CD4-positive, alpha-beta T cell (primary cell): ENCODE measurements around the gene ZNF570. TPM values are rescaled to one million over a fixed set of nuclear protein-coding genes. Genes with fewer than 3 reads are reported as not detected.

Experiments used
- ATAC-seq: fragments of 200-7000 bp; cut with Tn5 transposase; one replicate; pipeline ENCODE4 v1.10.0; 2022; ENCODE audit warnings: mild to moderate bottlenecking; ENCODE audit not compliant: poor library complexity
- CTCF ChIA-PET: fragments of 350-600 bp; sonication (Branson Sonifier 250); formaldehyde crosslinking; loops from one replicate; lab custom pipeline; 2021; ENCODE audit warnings: antibody characterized with exemption, inconsistent platforms; lab: Charles Lee
- POLR2A ChIA-PET: fragments of 350-600 bp; sonication (Branson Sonifier 250); formaldehyde crosslinking; loops from one replicate; lab custom pipeline; 2021; ENCODE audit warnings: antibody characterized with exemption, inconsistent platforms; lab: Charles Lee
- DNase-seq, 14 experiments: peaks; one replicate each; pipeline ENCODE4 v3.0.0-alpha.2; 2013 to 2020; ENCODE audit warnings: mixed read lengths in 2 of 14
- H3K27ac ChIP-seq, 2 donors: one replicate each; pipeline versions ENCODE4 v1.5.1 to v1.7.0; 2013; ENCODE audit warnings: low read length in 2 of 2, low read depth in 1 of 2, mild to moderate bottlenecking in 1 of 2
- H3K27me3 ChIP-seq, 2 experiments: 1 replicate in 1 of 2; 2 replicates in 1 of 2; pipeline versions ENCODE4 v1.6.1 to v1.7.0; 2013; ENCODE audit warnings: low read length in 2 of 2, control low read depth in 1 of 2, mild to moderate bottlenecking in 1 of 2, moderate library complexity in 1 of 2; ENCODE audit not compliant: insufficient read depth in 2 of 2, control insufficient read depth in 1 of 2
- H3K36me3 ChIP-seq: one replicate; pipeline ENCODE4 v1.6.1; 2013; ENCODE audit warnings: low read length, control low read depth; ENCODE audit not compliant: insufficient read depth
- H3K4me1 ChIP-seq: one replicate; pipeline ENCODE4 v1.6.1; 2013; ENCODE audit warnings: low read length, control low read depth; ENCODE audit not compliant: insufficient read depth
- H3K4me3 ChIP-seq: one replicate; pipeline ENCODE4 v1.5.1; 2013; ENCODE audit warnings: mild to moderate bottlenecking, low read length, moderate library complexity
- H3K9me3 ChIP-seq, 2 experiments: 1 replicate in 1 of 2; 2 replicates in 1 of 2; pipeline versions ENCODE4 v1.6.1 to v1.7.0; 2013; ENCODE audit warnings: low read length in 2 of 2, mild to moderate bottlenecking in 2 of 2, control low read depth in 1 of 2, moderate library complexity in 1 of 2; ENCODE audit not compliant: control insufficient read depth in 1 of 2, insufficient read depth in 1 of 2
- H3K27ac Mint-ChIP-seq: one replicate; pipeline ENCODE4 v1.8.0; 2020; ENCODE audit warnings: mixed read lengths
- H3K27me3 Mint-ChIP-seq: one replicate; pipeline ENCODE4 v1.8.0; 2021; ENCODE audit warnings: mixed read lengths
- H3K36me3 Mint-ChIP-seq: one replicate; pipeline ENCODE4 v1.8.0; 2021; ENCODE audit warnings: low read depth, mixed read lengths
- H3K4me1 Mint-ChIP-seq: one replicate; pipeline ENCODE4 v1.8.0; 2021; ENCODE audit warnings: low read depth, mixed read lengths
- H3K4me3 Mint-ChIP-seq: one replicate; pipeline ENCODE4 v1.8.0; 2020; ENCODE audit warnings: mild to moderate bottlenecking, mixed read lengths
- H3K9me3 Mint-ChIP-seq: one replicate; pipeline ENCODE4 v1.8.0; 2020; ENCODE audit warnings: mixed read lengths
- intact Hi-C, 2 experiments: fragments of 100-400 bp; cut with DNase I in 1 of 2; cut with micrococcal nuclease in 1 of 2; formaldehyde crosslinking; loops; one replicate each; pipeline versions ENCODE4 v1.15.1 to v1.9.0; 2023 to 2025; cut with DNase I, micrococcal nuclease
- total RNA-seq, 174 experiments: library from RNA in 2 of 174; stranded (reverse) in 2 of 174; gene quantifications; one replicate each; pipeline ENCODE4 v1.2.3 and lab custom pipeline; 2021 to 2026
- TF ChIP-seq, protein P1 (sequence below): fragments of 200-600 bp; IDR thresholded peaks from one replicate; pipeline ENCODE4 v1.8.0; 2022; ENCODE audit warnings: antibody characterized with exemption, mild to moderate bottlenecking

The ZNF570 gene
- total RNA-seq, 2 experiments from 2014 or later, result 8.3 to 9.1 TPM

DNA sequence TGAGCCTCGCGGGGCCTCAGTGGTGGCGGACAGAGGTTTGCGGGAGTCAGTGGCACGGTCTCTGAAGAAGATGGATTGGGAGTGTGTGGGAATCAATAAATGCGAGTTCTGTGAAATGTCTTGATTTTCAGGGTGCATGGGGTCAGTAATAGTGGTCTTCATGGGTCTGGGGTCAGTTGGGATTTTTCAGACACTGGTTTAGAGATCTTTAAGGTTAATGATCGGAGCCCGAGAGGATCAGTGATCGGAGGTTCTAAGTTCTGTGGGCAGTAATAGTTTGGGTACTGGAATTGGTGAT lies 38.0 kb downstream of the ZNF570 start:
- TF ChIP-seq, protein P1, sequence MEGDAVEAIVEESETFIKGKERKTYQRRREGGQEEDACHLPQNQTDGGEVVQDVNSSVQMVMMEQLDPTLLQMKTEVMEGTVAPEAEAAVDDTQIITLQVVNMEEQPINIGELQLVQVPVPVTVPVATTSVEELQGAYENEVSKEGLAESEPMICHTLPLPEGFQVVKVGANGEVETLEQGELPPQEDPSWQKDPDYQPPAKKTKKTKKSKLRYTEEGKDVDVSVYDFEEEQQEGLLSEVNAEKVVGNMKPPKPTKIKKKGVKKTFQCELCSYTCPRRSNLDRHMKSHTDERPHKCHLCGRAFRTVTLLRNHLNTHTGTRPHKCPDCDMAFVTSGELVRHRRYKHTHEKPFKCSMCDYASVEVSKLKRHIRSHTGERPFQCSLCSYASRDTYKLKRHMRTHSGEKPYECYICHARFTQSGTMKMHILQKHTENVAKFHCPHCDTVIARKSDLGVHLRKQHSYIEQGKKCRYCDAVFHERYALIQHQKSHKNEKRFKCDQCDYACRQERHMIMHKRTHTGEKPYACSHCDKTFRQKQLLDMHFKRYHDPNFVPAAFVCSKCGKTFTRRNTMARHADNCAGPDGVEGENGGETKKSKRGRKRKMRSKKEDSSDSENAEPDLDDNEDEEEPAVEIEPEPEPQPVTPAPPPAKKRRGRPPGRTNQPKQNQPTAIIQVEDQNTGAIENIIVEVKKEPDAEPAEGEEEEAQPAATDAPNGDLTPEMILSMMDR, result no peak
- H3K36me3 Mint-ChIP-seq, result peaks cover 51% of the 10 kb centered on the region

DNA sequence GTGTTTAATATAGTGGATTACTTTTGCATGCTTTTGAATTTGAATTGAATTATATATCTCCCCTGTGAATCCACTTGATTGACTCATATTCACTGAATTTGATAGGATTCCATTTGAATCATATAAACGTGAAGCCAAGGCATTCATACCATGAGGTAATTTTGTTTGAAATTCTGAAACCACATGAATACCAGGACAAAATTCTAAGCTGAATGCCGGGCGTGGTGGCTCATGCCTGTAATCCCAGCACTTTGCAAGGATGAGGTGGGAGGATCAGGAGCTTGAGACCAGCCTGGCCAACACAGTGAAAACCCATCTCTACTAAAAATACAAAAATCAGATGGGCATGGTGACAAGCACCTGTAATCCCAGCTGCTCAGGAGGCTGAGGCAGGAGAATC lies 42.0 kb downstream of the ZNF570 start:
- TF ChIP-seq, protein P1, result no peak
- ChIA-PET CTCF (no interaction called here), POLR2A (no interaction called here)
- Histone ChIP-seq H3K36me3 (peaks cover 6% of the 10 kb centered on the region), H3K4me3 (no peak overlapping the region), H3K27me3 (no peaks in the 10 kb centered on the region), H3K9me3 (peaks cover 32 to 33% of the 10 kb centered on the region in 2 experiments), H3K27ac (no peak overlapping the region), H3K4me1 (peaks cover 9% of the 10 kb centered on the region)
- intact Hi-C loops, result no loop called here
- H3K4me1 Mint-ChIP-seq, result no peaks in the 10 kb centered on the region
- H3K36me3 Mint-ChIP-seq, result peaks cover 72% of the 10 kb centered on the region
- H3K27me3 Mint-ChIP-seq, result no peaks in the 10 kb centered on the region
- H3K9me3 Mint-ChIP-seq, result peaks cover 18% of the 10 kb centered on the region
- no peak for DNase-seq
- H3K27ac Mint-ChIP-seq, result no peak overlapping the region
- H3K4me3 Mint-ChIP-seq, result no peak overlapping the region
- ATAC-seq, result no peak

More for the DNA sequence above, 38.0 kb downstream of the ZNF570 start:
- Mint-ChIP-seq H3K9me3 (peaks cover 15% of the 10 kb centered on the region), H3K27me3 (no peaks in the 10 kb centered on the region), H3K4me3 (no peak overlapping the region), H3K27ac (no peak overlapping the region), H3K4me1 (no peaks in the 10 kb centered on the region)
- ChIA-PET CTCF (interaction anchor here (1.0 to 1.6 kb wide), 2 partner anchors 136 to 534 kb away, joined by 5 read pairs; partner anchors contain the start of gene ZNF527), POLR2A (interaction anchor here (0.6 to 2.4 kb wide), 28 partner anchors 20 to 1292 kb away, joined by 3 to 133 read pairs (median 6); partner anchors contain the start of genes PSMD8, SIPA1L3, ZFP30 and ZNF146)
- H3K9me3 ChIP-seq, result peaks cover 15 to 34% of the 10 kb centered on the region in 2 experiments
- no peaks in the 10 kb centered on the region for H3K27me3 ChIP-seq
- peak overlapping the region; percentile 68 for H3K4me3 ChIP-seq
- peak overlapping the region; percentile 88 to 92 for H3K27ac ChIP-seq
- DNase-seq (peak in 1 of 14 experiments; percentile 2), ATAC-seq (no peak)
- intact Hi-C loops, result loop anchor here (2.0 to 10.0 kb wide), 5 partner anchors 85 to 1292 kb away; partner anchors contain the start of genes ZNF540 (in 2 of the 2), ZNF571 (in 2 of the 2), ZNF146 (in 1 of the 2) and ZNF565 (in 1 of the 2)
- no peaks in the 10 kb centered on the region for H3K36me3 ChIP-seq
- H3K4me1 ChIP-seq, result peaks cover 20% of the 10 kb centered on the region

- peaks cover 33 to 40% of the 10 kb centered on the region in 2 experiments for H3K9me3 ChIP-seq
- CTCF ChIA-PET, result interaction anchor here (1.0 kb wide), 1 partner anchor 40 kb away, joined by 3 read pairs; no protein-coding TSS in a partner anchor
- H3K4me3 Mint-ChIP-seq, result no peak overlapping the region
- no peak overlapping the region for H3K27ac Mint-ChIP-seq
- no peak for DNase-seq
- no peaks in the 10 kb centered on the region for H3K27me3 Mint-ChIP-seq
- peaks cover 6% of the 10 kb centered on the region for H3K36me3 ChIP-seq
- no peak overlapping the region for H3K27ac ChIP-seq
- peaks cover 18% of the 10 kb centered on the region for H3K9me3 Mint-ChIP-seq
- no peaks in the 10 kb centered on the region for H3K4me1 Mint-ChIP-seq
- no peak for ATAC-seq
- H3K36me3 Mint-ChIP-seq, result peaks cover 78% of the 10 kb centered on the region
- H3K4me3 ChIP-seq, result no peak overlapping the region
- intact Hi-C loops, result no loop called here
- H3K27me3 ChIP-seq, result no peaks in the 10 kb centered on the region
- H3K4me1 ChIP-seq, result peaks cover 8% of the 10 kb centered on the region
- TF ChIP-seq, protein P1, result no peak
- POLR2A ChIA-PET, result no interaction called here
Observed at GRCh38 chr19:37511821-37512220, 42.7 kb downstream of the ZNF570 start.
